Measurements from ENCODE around the gene XPO5.

DNA sequence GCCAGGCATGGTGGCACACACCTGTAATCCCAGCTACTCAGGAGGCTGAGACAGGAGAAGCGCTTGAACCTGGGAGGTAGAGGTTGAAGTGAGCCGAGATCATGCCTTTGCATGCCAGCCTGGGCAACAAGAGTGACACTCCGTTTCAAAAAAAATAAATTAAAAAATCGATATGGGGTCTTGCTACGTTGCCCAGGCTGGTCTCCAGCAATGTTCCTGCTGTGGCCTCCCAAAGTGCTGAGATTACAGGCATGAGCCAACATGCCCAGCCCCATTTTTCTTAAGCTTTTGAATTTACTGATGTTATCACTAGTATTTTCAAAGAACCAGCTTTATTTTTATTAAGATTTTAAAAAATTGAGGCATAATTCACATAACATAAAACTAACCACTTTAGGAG lies 35.3 kb downstream of the XPO5 start:
- TF ChIP-seq, protein P1, sequence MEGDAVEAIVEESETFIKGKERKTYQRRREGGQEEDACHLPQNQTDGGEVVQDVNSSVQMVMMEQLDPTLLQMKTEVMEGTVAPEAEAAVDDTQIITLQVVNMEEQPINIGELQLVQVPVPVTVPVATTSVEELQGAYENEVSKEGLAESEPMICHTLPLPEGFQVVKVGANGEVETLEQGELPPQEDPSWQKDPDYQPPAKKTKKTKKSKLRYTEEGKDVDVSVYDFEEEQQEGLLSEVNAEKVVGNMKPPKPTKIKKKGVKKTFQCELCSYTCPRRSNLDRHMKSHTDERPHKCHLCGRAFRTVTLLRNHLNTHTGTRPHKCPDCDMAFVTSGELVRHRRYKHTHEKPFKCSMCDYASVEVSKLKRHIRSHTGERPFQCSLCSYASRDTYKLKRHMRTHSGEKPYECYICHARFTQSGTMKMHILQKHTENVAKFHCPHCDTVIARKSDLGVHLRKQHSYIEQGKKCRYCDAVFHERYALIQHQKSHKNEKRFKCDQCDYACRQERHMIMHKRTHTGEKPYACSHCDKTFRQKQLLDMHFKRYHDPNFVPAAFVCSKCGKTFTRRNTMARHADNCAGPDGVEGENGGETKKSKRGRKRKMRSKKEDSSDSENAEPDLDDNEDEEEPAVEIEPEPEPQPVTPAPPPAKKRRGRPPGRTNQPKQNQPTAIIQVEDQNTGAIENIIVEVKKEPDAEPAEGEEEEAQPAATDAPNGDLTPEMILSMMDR (conservative IDR thresholded peaks at IDR 0.05; ENCODE audit: low read depth in 2 of 2) = no peak
- TF ChIP-seq POLR2AphosphoS5 (IDR thresholded peaks at IDR 0.05; ENCODE audit: low read depth) = no peak
- no peak for TF ChIP-seq EZH2phosphoT487 (IDR thresholded peaks at IDR 0.05; ENCODE audit: unreplicated experiment)
- TF ChIP-seq, protein P2, sequence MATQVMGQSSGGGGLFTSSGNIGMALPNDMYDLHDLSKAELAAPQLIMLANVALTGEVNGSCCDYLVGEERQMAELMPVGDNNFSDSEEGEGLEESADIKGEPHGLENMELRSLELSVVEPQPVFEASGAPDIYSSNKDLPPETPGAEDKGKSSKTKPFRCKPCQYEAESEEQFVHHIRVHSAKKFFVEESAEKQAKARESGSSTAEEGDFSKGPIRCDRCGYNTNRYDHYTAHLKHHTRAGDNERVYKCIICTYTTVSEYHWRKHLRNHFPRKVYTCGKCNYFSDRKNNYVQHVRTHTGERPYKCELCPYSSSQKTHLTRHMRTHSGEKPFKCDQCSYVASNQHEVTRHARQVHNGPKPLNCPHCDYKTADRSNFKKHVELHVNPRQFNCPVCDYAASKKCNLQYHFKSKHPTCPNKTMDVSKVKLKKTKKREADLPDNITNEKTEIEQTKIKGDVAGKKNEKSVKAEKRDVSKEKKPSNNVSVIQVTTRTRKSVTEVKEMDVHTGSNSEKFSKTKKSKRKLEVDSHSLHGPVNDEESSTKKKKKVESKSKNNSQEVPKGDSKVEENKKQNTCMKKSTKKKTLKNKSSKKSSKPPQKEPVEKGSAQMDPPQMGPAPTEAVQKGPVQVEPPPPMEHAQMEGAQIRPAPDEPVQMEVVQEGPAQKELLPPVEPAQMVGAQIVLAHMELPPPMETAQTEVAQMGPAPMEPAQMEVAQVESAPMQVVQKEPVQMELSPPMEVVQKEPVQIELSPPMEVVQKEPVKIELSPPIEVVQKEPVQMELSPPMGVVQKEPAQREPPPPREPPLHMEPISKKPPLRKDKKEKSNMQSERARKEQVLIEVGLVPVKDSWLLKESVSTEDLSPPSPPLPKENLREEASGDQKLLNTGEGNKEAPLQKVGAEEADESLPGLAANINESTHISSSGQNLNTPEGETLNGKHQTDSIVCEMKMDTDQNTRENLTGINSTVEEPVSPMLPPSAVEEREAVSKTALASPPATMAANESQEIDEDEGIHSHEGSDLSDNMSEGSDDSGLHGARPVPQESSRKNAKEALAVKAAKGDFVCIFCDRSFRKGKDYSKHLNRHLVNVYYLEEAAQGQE (IDR thresholded peaks at IDR 0.05; ENCODE audit: unreplicated experiment) = no peak
- TF ChIP-seq EZH2 (IDR thresholded peaks at IDR 0.05; ENCODE audit: low read depth, unreplicated experiment) = no peak
- TF ChIP-seq JUNB (IDR thresholded peaks at IDR 0.05; ENCODE audit: unreplicated experiment) = no peak
- no peak for TF ChIP-seq CREB1 (CRISPR knock-in tag; IDR thresholded peaks at IDR 0.05; ENCODE audit: low read depth)
- TF ChIP-seq, protein P3, sequence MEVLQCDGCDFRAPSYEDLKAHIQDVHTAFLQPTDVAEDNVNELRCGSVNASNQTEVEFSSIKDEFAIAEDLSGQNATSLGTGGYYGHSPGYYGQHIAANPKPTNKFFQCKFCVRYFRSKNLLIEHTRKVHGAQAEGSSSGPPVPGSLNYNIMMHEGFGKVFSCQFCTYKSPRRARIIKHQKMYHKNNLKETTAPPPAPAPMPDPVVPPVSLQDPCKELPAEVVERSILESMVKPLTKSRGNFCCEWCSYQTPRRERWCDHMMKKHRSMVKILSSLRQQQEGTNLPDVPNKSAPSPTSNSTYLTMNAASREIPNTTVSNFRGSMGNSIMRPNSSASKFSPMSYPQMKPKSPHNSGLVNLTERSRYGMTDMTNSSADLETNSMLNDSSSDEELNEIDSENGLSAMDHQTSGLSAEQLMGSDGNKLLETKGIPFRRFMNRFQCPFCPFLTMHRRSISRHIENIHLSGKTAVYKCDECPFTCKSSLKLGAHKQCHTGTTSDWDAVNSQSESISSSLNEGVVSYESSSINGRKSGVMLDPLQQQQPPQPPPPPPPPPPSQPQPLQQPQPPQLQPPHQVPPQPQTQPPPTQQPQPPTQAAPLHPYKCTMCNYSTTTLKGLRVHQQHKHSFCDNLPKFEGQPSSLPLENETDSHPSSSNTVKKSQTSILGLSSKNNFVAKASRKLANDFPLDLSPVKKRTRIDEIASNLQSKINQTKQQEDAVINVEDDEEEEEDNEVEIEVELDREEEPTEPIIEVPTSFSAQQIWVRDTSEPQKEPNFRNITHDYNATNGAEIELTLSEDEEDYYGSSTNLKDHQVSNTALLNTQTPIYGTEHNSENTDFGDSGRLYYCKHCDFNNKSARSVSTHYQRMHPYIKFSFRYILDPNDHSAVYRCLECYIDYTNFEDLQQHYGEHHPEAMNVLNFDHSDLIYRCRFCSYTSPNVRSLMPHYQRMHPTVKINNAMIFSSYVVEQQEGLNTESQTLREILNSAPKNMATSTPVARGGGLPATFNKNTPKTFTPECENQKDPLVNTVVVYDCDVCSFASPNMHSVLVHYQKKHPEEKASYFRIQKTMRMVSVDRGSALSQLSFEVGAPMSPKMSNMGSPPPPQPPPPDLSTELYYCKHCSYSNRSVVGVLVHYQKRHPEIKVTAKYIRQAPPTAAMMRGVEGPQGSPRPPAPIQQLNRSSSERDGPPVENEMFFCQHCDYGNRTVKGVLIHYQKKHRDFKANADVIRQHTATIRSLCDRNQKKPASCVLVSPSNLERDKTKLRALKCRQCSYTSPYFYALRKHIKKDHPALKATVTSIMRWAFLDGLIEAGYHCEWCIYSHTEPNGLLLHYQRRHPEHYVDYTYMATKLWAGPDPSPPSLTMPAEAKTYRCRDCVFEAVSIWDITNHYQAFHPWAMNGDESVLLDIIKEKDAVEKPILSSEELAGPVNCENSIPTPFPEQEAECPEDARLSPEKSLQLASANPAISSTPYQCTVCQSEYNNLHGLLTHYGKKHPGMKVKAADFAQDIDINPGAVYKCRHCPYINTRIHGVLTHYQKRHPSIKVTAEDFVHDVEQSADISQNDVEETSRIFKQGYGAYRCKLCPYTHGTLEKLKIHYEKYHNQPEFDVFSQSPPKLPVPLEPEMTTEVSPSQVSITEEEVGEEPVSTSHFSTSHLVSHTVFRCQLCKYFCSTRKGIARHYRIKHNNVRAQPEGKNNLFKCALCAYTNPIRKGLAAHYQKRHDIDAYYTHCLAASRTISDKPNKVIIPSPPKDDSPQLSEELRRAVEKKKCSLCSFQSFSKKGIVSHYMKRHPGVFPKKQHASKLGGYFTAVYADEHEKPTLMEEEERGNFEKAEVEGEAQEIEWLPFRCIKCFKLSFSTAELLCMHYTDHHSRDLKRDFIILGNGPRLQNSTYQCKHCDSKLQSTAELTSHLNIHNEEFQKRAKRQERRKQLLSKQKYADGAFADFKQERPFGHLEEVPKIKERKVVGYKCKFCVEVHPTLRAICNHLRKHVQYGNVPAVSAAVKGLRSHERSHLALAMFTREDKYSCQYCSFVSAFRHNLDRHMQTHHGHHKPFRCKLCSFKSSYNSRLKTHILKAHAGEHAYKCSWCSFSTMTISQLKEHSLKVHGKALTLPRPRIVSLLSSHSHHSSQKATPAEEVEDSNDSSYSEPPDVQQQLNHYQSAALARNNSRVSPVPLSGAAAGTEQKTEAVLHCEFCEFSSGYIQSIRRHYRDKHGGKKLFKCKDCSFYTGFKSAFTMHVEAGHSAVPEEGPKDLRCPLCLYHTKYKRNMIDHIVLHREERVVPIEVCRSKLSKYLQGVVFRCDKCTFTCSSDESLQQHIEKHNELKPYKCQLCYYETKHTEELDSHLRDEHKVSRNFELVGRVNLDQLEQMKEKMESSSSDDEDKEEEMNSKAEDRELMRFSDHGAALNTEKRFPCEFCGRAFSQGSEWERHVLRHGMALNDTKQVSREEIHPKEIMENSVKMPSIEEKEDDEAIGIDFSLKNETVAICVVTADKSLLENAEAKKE (CRISPR knock-in tag; IDR thresholded peaks at IDR 0.05) = no peak
- TF ChIP-seq NANOG (IDR thresholded peaks at IDR 0.05; ENCODE audit: borderline replicate concordance) = no peak
- TF ChIP-seq, protein P4, sequence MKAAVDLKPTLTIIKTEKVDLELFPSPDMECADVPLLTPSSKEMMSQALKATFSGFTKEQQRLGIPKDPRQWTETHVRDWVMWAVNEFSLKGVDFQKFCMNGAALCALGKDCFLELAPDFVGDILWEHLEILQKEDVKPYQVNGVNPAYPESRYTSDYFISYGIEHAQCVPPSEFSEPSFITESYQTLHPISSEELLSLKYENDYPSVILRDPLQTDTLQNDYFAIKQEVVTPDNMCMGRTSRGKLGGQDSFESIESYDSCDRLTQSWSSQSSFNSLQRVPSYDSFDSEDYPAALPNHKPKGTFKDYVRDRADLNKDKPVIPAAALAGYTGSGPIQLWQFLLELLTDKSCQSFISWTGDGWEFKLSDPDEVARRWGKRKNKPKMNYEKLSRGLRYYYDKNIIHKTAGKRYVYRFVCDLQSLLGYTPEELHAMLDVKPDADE (IDR thresholded peaks at IDR 0.05) = no peak
- no peak for TF ChIP-seq ZNF114 (CRISPR knock-in tag; IDR thresholded peaks at IDR 0.05)
